ENCODE data around the gene VPS35L. TPM values are rescaled to one million over a fixed set of nuclear protein-coding genes. Genes with fewer than 3 reads are reported as not detected.

VPS35L gene
- total and polyA plus RNA-seq, 2 of the 13 experiments (the other 11 are each of a cell fraction or from before 2014, with no cell fraction given): 1.4 to 1.6 TPM

DNA sequence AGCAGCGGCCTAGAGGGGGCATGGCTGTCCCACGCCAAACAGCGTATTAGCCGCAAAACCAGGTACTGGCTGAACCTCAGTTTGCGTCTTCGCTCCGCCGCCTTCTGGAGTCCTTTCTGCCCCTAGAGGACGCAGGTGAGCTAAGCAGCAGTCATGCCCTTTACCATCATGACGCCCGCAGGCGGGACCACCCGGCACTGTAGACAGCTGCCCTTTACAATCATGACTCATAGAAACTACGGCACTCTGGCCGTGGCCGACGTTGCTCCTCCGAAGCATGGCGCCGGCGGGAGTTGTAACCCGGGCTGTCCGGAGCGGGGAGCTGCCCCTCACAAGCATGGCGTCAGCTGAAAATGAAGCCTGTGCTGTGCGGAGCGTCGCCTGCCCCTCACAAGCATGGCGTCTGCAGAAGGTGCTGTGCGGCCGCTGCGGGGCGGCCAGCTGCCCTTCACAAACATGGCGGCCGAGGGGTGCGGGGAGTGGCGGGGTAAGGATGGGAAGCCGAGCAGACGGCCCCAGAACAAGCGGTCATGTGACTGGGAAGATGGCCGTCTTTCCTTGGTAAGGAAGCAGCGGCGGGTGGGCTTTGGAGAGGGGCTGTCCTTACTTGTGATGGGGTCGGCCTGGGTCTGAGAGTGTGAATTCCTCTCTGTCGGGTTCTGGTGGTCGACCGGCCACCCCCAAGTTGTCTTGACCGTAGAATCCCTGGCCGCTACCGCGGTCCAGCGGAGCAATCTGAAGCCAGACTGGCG is at the start of gene VPS35L (continued):
- TF ChIP-seq, protein P1, sequence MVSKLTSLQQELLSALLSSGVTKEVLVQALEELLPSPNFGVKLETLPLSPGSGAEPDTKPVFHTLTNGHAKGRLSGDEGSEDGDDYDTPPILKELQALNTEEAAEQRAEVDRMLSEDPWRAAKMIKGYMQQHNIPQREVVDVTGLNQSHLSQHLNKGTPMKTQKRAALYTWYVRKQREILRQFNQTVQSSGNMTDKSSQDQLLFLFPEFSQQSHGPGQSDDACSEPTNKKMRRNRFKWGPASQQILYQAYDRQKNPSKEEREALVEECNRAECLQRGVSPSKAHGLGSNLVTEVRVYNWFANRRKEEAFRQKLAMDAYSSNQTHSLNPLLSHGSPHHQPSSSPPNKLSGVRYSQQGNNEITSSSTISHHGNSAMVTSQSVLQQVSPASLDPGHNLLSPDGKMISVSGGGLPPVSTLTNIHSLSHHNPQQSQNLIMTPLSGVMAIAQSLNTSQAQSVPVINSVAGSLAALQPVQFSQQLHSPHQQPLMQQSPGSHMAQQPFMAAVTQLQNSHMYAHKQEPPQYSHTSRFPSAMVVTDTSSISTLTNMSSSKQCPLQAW (CRISPR knock-in tag; IDR thresholded peaks at IDR 0.05): peak; percentile 77
- TF ChIP-seq, protein P2, sequence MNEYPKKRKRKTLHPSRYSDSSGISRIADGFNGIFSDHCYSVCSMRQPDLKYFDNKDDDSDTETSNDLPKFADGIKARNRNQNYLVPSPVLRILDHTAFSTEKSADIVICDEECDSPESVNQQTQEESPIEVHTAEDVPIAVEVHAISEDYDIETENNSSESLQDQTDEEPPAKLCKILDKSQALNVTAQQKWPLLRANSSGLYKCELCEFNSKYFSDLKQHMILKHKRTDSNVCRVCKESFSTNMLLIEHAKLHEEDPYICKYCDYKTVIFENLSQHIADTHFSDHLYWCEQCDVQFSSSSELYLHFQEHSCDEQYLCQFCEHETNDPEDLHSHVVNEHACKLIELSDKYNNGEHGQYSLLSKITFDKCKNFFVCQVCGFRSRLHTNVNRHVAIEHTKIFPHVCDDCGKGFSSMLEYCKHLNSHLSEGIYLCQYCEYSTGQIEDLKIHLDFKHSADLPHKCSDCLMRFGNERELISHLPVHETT (CRISPR knock-in tag; conservative IDR thresholded peaks at IDR 0.05): 0 out of 2 replicates have a peak, but pooled peaks have one; percentile 35
- TF ChIP-seq RAD51 (IDR thresholded peaks at IDR 0.05; ENCODE audit: borderline replicate concordance) (peak; percentile 35; the same call in 1 of the 2 replicates), ZNF230 (CRISPR knock-in tag; IDR thresholded peaks at IDR 0.05) (peak; percentile 96; the same call in 1 of the 2 replicates), MIER3 (CRISPR knock-in tag; IDR thresholded peaks at IDR 0.05; ENCODE audit: borderline replicate concordance) (peak; percentile 92; the same call in 1 of the 2 replicates), ZEB1 (IDR thresholded peaks at IDR 0.05; ENCODE audit: insufficient replicate concordance, low read depth) (peak; percentile 71), CENPT (CRISPR knock-in tag; IDR thresholded peaks at IDR 0.05; ENCODE audit: low read depth) (no peak), SRF (IDR thresholded peaks at IDR 0.05; ENCODE audit: low read depth, low read length) (no peak), CCDC6 (CRISPR knock-in tag; IDR thresholded peaks at IDR 0.05) (no peak), ISX (CRISPR knock-in tag; conservative IDR thresholded peaks at IDR 0.05) (no peak; the same call in 1 of the 2 replicates), CAMTA2 (CRISPR knock-in tag; IDR thresholded peaks at IDR 0.05; ENCODE audit: borderline replicate concordance) (no peak), RORA (CRISPR knock-in tag; IDR thresholded peaks at IDR 0.05) (no peak), ZNF317 (CRISPR knock-in tag; IDR thresholded peaks at IDR 0.05) (no peak; the same call in 1 of the 2 replicates)
- TF ChIP-seq, protein P3, sequence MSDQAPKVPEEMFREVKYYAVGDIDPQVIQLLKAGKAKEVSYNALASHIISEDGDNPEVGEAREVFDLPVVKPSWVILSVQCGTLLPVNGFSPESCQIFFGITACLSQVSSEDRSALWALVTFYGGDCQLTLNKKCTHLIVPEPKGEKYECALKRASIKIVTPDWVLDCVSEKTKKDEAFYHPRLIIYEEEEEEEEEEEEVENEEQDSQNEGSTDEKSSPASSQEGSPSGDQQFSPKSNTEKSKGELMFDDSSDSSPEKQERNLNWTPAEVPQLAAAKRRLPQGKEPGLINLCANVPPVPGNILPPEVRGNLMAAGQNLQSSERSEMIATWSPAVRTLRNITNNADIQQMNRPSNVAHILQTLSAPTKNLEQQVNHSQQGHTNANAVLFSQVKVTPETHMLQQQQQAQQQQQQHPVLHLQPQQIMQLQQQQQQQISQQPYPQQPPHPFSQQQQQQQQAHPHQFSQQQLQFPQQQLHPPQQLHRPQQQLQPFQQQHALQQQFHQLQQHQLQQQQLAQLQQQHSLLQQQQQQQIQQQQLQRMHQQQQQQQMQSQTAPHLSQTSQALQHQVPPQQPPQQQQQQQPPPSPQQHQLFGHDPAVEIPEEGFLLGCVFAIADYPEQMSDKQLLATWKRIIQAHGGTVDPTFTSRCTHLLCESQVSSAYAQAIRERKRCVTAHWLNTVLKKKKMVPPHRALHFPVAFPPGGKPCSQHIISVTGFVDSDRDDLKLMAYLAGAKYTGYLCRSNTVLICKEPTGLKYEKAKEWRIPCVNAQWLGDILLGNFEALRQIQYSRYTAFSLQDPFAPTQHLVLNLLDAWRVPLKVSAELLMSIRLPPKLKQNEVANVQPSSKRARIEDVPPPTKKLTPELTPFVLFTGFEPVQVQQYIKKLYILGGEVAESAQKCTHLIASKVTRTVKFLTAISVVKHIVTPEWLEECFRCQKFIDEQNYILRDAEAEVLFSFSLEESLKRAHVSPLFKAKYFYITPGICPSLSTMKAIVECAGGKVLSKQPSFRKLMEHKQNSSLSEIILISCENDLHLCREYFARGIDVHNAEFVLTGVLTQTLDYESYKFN (CRISPR knock-in tag; conservative IDR thresholded peaks at IDR 0.05): peak; percentile 55
- TF ChIP-seq, protein P4, sequence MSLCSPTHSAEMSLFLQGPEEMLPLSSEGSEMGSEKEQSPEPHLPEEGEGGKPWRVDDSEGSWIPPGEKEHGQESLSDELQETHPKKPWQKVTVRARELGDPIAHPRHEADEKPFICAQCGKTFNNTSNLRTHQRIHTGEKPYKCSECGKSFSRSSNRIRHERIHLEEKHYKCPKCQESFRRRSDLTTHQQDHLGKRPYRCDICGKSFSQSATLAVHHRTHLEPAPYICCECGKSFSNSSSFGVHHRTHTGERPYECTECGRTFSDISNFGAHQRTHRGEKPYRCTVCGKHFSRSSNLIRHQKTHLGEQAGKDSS (CRISPR knock-in tag; IDR thresholded peaks at IDR 0.05; ENCODE audit: borderline replicate concordance, low read depth): 0 out of 2 replicates have a peak, but pooled peaks have one; percentile 60
- TF ChIP-seq, protein P5, sequence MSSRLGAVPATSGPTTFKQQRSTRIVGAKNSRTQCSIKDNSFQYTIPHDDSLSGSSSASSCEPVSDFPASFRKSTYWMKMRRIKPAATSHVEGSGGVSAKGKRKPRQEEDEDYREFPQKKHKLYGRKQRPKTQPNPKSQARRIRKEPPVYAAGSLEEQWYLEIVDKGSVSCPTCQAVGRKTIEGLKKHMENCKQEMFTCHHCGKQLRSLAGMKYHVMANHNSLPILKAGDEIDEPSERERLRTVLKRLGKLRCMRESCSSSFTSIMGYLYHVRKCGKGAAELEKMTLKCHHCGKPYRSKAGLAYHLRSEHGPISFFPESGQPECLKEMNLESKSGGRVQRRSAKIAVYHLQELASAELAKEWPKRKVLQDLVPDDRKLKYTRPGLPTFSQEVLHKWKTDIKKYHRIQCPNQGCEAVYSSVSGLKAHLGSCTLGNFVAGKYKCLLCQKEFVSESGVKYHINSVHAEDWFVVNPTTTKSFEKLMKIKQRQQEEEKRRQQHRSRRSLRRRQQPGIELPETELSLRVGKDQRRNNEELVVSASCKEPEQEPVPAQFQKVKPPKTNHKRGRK (CRISPR knock-in tag; IDR thresholded peaks at IDR 0.05): peak; percentile 80; the same call in 1 of the 2 replicates
- TF ChIP-seq, protein P6, sequence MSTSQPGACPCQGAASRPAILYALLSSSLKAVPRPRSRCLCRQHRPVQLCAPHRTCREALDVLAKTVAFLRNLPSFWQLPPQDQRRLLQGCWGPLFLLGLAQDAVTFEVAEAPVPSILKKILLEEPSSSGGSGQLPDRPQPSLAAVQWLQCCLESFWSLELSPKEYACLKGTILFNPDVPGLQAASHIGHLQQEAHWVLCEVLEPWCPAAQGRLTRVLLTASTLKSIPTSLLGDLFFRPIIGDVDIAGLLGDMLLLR (CRISPR knock-in tag; IDR thresholded peaks at IDR 0.05): peak; percentile 83

All from HepG2 (cell line).